ENCODE results near the gene PRMT6.

Gene PRMT6

GRCh38 chr1:107048241-107048640 is 8.2 kb upstream of the PRMT6 start:
- TF ChIP-seq CTCF (IDR thresholded peaks at IDR 0.05): no peak

GRCh38 chr1:107051266-107051665 is 5.2 kb upstream of the PRMT6 start:
- no peak for TF ChIP-seq CTCF (IDR thresholded peaks at IDR 0.05)

GRCh38 chr1:107057197-107058133 is 991 bp downstream of the PRMT6 start:
- no peak for TF ChIP-seq CTCF (IDR thresholded peaks at IDR 0.05)

- TF ChIP-seq CTCF (IDR thresholded peaks at IDR 0.05): no peak
These were observed 2.0 kb downstream of the PRMT6 start for GRCh38 chr1:107058245-107059032.

- TF ChIP-seq CTCF (IDR thresholded peaks at IDR 0.05): no peak
These were observed 5.4 kb downstream of the PRMT6 start for GRCh38 chr1:107061886-107062285.

- no peak for TF ChIP-seq CTCF (IDR thresholded peaks at IDR 0.05)
These were observed 17.0 kb downstream of the PRMT6 start for GRCh38 chr1:107073493-107073892.

GRCh38 chr1:107076841-107077240 is 20.4 kb downstream of the PRMT6 start:
- no peak for TF ChIP-seq CTCF (IDR thresholded peaks at IDR 0.05)
